ENCODE data around the gene DLGAP1. TPM values are rescaled to one million over a fixed set of nuclear protein-coding genes. Genes with fewer than 3 reads are reported as not detected.

The DLGAP1 gene
- total and polyA plus RNA-seq, 2 of the 13 experiments (the other 11 are each of a cell fraction or from before 2014, with no cell fraction given), result 0.01 TPM; not detected in 1

DNA sequence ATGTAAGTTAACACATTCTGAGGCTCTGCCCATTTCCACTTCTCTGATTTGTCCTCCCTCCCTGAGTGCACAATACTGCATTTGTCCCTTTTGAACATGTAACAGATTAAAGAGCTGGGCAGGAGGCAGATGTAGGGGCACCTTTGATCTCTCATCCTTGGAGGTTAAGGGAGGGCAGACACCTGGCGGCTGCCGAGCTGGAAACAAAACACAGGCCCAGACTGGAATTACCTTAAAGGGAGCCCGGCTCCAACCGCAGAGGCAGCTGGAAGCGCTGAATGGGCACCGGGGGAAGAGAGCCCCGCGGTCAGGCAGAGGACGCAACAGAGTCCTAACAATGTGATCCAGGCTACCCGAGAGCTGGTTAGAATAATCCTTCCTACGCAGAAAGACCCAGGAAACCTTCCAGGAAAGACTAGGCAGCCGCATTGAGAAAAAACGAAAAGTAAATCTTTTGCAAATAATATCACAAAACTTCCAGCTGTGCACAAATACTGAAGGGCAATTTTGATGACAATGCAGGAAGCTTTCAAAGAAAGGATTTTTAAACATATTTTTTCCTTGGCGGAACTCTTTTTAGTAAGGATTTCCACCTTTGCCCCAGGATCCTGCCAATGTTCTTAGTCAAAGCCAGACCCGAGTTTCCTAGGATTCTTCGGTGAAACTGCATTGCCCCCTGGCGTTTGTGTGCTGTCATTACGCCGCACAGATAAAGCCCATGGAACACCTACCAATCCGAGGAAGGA lies 789.2 kb downstream of the DLGAP1 start (continued):
- TF ChIP-seq, protein P1, sequence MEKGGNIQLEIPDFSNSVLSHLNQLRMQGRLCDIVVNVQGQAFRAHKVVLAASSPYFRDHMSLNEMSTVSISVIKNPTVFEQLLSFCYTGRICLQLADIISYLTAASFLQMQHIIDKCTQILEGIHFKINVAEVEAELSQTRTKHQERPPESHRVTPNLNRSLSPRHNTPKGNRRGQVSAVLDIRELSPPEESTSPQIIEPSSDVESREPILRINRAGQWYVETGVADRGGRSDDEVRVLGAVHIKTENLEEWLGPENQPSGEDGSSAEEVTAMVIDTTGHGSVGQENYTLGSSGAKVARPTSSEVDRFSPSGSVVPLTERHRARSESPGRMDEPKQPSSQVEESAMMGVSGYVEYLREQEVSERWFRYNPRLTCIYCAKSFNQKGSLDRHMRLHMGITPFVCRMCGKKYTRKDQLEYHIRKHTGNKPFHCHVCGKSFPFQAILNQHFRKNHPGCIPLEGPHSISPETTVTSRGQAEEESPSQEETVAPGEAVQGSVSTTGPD (CRISPR knock-in tag; IDR thresholded peaks at IDR 0.05), result no peak
- peak; percentile 30 for TF ChIP-seq MEIS2 (CRISPR knock-in tag; IDR thresholded peaks at IDR 0.05)
- TF ChIP-seq HDAC1 (CRISPR knock-in tag; IDR thresholded peaks at IDR 0.05), result peak; percentile 63; the same call in 1 of the 2 replicates
- TF ChIP-seq CBX5 (CRISPR knock-in tag; IDR thresholded peaks at IDR 0.05; ENCODE audit: borderline replicate concordance), result peak; percentile 62; the same call in 1 of the 2 replicates
- peak; percentile 79 for TF ChIP-seq ZNF501 (CRISPR knock-in tag; IDR thresholded peaks at IDR 0.05)
- peak; percentile 51; the same call in 1 of the 2 replicates for TF ChIP-seq MIER3 (CRISPR knock-in tag; IDR thresholded peaks at IDR 0.05; ENCODE audit: borderline replicate concordance)
- TF ChIP-seq SOX6 (IDR thresholded peaks at IDR 0.05), result no peak
- TF ChIP-seq SOX6 (CRISPR knock-in tag; IDR thresholded peaks at IDR 0.05), result peak; percentile 86
- no peak for TF ChIP-seq KLF11 (CRISPR knock-in tag; IDR thresholded peaks at IDR 0.05)
- peak; percentile 93 for TF ChIP-seq STAG1 (CRISPR knock-in tag; IDR thresholded peaks at IDR 0.05)
- TF ChIP-seq CCAR2 (optimal IDR thresholded peaks at IDR 0.05; ENCODE audit: low read depth, low read length), result peak; percentile 36
- TF ChIP-seq RXRB (CRISPR knock-in tag; IDR thresholded peaks at IDR 0.05; ENCODE audit: borderline replicate concordance), result peak; percentile 91
- TF ChIP-seq GABPB1 (CRISPR knock-in tag; IDR thresholded peaks at IDR 0.05), result peak; percentile 44
- peak; percentile 79 for TF ChIP-seq NFIC (IDR thresholded peaks at IDR 0.05; ENCODE audit: low read length)
- peak; percentile 72 for TF ChIP-seq SOX13 (IDR thresholded peaks at IDR 0.05)
- peak in 1 of 2 experiments; percentile 95; a peak in 3 of 4 replicates for TF ChIP-seq SOX13 (CRISPR knock-in tag; conservative IDR thresholded peaks at IDR 0.05 in 1 of 2, IDR thresholded peaks at IDR 0.05 in 1 of 2)
- 0 out of 2 replicates have a peak, but pooled peaks have one; percentile 20 for TF ChIP-seq FOSL1 (CRISPR knock-in tag; IDR thresholded peaks at IDR 0.05; ENCODE audit: borderline replicate concordance)
- TF ChIP-seq POGZ (CRISPR knock-in tag; IDR thresholded peaks at IDR 0.05), result peak; percentile 63; the same call in 1 of the 2 replicates
- TF ChIP-seq, protein P2, sequence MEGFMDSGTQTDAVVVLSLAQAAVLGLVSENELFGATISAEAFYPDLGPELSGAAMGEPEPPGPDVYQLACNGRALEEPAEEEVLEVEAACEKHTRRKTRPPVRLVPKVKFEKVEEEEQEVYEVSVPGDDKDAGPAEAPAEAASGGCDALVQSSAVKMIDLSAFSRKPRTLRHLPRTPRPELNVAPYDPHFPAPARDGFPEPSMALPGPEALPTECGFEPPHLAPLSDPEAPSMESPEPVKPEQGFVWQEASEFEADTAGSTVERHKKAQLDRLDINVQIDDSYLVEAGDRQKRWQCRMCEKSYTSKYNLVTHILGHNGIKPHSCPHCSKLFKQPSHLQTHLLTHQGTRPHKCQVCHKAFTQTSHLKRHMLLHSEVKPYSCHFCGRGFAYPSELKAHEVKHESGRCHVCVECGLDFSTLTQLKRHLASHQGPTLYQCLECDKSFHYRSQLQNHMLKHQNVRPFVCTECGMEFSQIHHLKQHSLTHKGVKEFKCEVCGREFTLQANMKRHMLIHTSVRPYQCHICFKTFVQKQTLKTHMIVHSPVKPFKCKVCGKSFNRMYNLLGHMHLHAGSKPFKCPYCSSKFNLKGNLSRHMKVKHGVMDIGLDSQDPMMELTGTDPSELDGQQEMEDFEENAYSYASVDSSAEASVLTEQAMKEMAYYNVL (CRISPR knock-in tag; IDR thresholded peaks at IDR 0.05; ENCODE audit: borderline replicate concordance), result peak; percentile 51; the same call in 1 of the 2 replicates
- no peak for TF ChIP-seq ZNF577 (CRISPR knock-in tag; IDR thresholded peaks at IDR 0.05; ENCODE audit: borderline replicate concordance, low read depth)
- TF ChIP-seq ASH2L (IDR thresholded peaks at IDR 0.05; ENCODE audit: insufficient read length, low read depth, low read length), result peak; percentile 83
- TF ChIP-seq NR2F2 (IDR thresholded peaks at IDR 0.05; ENCODE audit: borderline replicate concordance, low read depth), result peak; percentile 91
- peak; percentile 84 for TF ChIP-seq FOXA3 (CRISPR knock-in tag; IDR thresholded peaks at IDR 0.05)
- TF ChIP-seq, protein P3, sequence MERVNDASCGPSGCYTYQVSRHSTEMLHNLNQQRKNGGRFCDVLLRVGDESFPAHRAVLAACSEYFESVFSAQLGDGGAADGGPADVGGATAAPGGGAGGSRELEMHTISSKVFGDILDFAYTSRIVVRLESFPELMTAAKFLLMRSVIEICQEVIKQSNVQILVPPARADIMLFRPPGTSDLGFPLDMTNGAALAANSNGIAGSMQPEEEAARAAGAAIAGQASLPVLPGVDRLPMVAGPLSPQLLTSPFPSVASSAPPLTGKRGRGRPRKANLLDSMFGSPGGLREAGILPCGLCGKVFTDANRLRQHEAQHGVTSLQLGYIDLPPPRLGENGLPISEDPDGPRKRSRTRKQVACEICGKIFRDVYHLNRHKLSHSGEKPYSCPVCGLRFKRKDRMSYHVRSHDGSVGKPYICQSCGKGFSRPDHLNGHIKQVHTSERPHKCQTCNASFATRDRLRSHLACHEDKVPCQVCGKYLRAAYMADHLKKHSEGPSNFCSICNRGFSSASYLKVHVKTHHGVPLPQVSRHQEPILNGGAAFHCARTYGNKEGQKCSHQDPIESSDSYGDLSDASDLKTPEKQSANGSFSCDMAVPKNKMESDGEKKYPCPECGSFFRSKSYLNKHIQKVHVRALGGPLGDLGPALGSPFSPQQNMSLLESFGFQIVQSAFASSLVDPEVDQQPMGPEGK (CRISPR knock-in tag; IDR thresholded peaks at IDR 0.05), result peak; percentile 82
- 0 out of 2 replicates have a peak, but pooled peaks have one; percentile 29 for TF ChIP-seq CCDC6 (CRISPR knock-in tag; IDR thresholded peaks at IDR 0.05)
- 0 out of 2 replicates have a peak, but pooled peaks have one; percentile 44 for TF ChIP-seq HNRNPL (IDR thresholded peaks at IDR 0.05; ENCODE audit: low read depth, low read length)

All from HepG2 (cell line).